GM12878 (cell line): ENCODE results near the gene IDI2. TPM values are rescaled to one million over a fixed set of nuclear protein-coding genes. Genes with fewer than 3 reads are reported as not detected.
A peak's percentile ranks its signal among the peaks of the same experiment; 100 is the strongest.

Experiments
- HDGF ChIP-seq: fragments of 450-650 bp; IDR thresholded peaks from 2 replicates; pipeline ENCODE4 v1.6.1; 2016; ENCODE audit warnings: antibody characterized with exemption
- IKZF2 ChIP-seq, 2 experiments: fragments of 450-650 bp; IDR thresholded peaks; 2 replicates each; pipeline ENCODE4 v1.6.1; 2017; ENCODE audit warnings: mild to moderate bottlenecking in 2 of 2, moderate library complexity in 2 of 2
- MAX ChIP-seq: IDR thresholded peaks from 2 replicates; pipeline ENCODE4 v1.6.1; 2012; ENCODE audit warnings: low read depth, low read length, improper control_type of control experiment
- NRF1 ChIP-seq: conservative IDR thresholded peaks from 2 replicates; pipeline ENCODE4 v1.6.1; 2011; ENCODE audit warnings: mild to moderate bottlenecking, low read depth, low read length, improper control_type of control experiment
- PKNOX1 ChIP-seq: fragments of 450-650 bp; IDR thresholded peaks from 2 replicates; pipeline ENCODE4 v1.6.1; 2016; ENCODE audit warnings: mild to moderate bottlenecking
- RELA ChIP-seq: fragments of 450-650 bp; IDR thresholded peaks from 2 replicates; pipeline ENCODE4 v1.8.0; 2014; ENCODE audit warnings: borderline replicate concordance; ENCODE audit not compliant: partially characterized antibody
- RFX5 ChIP-seq: IDR thresholded peaks from 2 replicates; pipeline ENCODE4 v1.6.1; 2011; ENCODE audit warnings: low read depth, low read length, improper control_type of control experiment
- SIN3A ChIP-seq: IDR thresholded peaks from 2 replicates; pipeline ENCODE4 v1.6.1; 2012; ENCODE audit warnings: low read depth, low read length, improper control_type of control experiment
- SKIL ChIP-seq: fragments of 450-650 bp; IDR thresholded peaks from 2 replicates; pipeline ENCODE4 v1.6.1; 2017; ENCODE audit warnings: mild to moderate bottlenecking, low read depth, inconsistent platforms; ENCODE audit not compliant: poor library complexity, severe bottlenecking
- SP1 ChIP-seq: IDR thresholded peaks from one replicate; pipeline ENCODE4 v1.6.1; 2011; ENCODE audit warnings: low read depth, low read length
- STAT1 ChIP-seq: fragments of 450-650 bp; conservative IDR thresholded peaks from 2 replicates; pipeline ENCODE4 v1.6.1; 2014; ENCODE audit warnings: antibody characterized with exemption, mild to moderate bottlenecking
- TCF3 ChIP-seq: IDR thresholded peaks from 2 replicates; pipeline ENCODE4 v1.6.1; 2012; ENCODE audit warnings: low read depth, mild to moderate bottlenecking, low read length, borderline replicate concordance; ENCODE audit not compliant: insufficient read depth
- WRNIP1 ChIP-seq: IDR thresholded peaks from 2 replicates; pipeline ENCODE4 v1.6.1; 2011; ENCODE audit warnings: low read depth, low read length, improper control_type of control experiment, borderline replicate concordance
- YY1 ChIP-seq: IDR thresholded peaks from 2 replicates; pipeline ENCODE4 v1.6.1; 2011; ENCODE audit warnings: low read depth, mild to moderate bottlenecking, low read length
- ZBED1 ChIP-seq: IDR thresholded peaks from 2 replicates; pipeline ENCODE4 v1.6.1; 2016; ENCODE audit warnings: borderline replicate concordance
- ZBTB33 ChIP-seq: fragments of 450-650 bp; IDR thresholded peaks from 2 replicates; pipeline ENCODE4 v1.6.1; 2017; ENCODE audit warnings: mild to moderate bottlenecking
- ZNF592 ChIP-seq: fragments of 450-650 bp; IDR thresholded peaks from 2 replicates; pipeline ENCODE4 v1.6.1; 2017; ENCODE audit warnings: mild to moderate bottlenecking, moderate library complexity
- ZSCAN29 ChIP-seq: fragments of 450-650 bp; IDR thresholded peaks from 2 replicates; pipeline ENCODE4 v1.6.1; 2017; ENCODE audit warnings: mild to moderate bottlenecking, moderate library complexity
- polyA plus RNA-seq, 11 experiments: library from polyadenylated mRNA; depleted of rRNA in 4 of 11; unstranded in 6 of 11; stranded (reverse) in 5 of 11; fragments of >200 nt; fragmentation: Nextera tagmentation in 4 of 11; fragmentation: Illumina TruSeq in 1 of 11; extraction: Ambion mirVana in 4 of 11; extraction: Trizol in 1 of 11; gene quantifications; 1 replicate in 1 of 11; 2 replicates in 10 of 11; pipeline versions ENCODE4 v1.2.1 to v1.2.3, GENCODE V29; 2011 to 2016; ENCODE audit warnings: inconsistent platforms in 2 of 11, missing spikeins in 2 of 11, low read depth in 1 of 11
- total RNA-seq, 4 experiments: library from RNA; depleted of rRNA in 3 of 4; stranded (reverse); fragments of >200 nt in 3 of 4; fragmentation: Illumina TruSeq in 1 of 4; extraction: Trizol in 1 of 4; gene quantifications; 2 replicates each; pipeline versions ENCODE4 v1.2.1 to v1.2.3, GENCODE V29; 2013 to 2021

Gene IDI2
- total and polyA plus RNA-seq, 10 of the 15 experiments (the other 5 are each of a cell fraction or from before 2014, with no cell fraction given) = 0.06 TPM; not detected in 9

GRCh38 chr10:1049425-1049958 lies 23.8 kb upstream of the IDI2 start (continued):
- TF ChIP-seq YY1 = no peak
- no peak for TF ChIP-seq RFX5
- 0 out of 2 replicates have a peak, but pooled peaks have one; percentile 34 for TF ChIP-seq ZBED1
- no peak for TF ChIP-seq SIN3A
- TF ChIP-seq ZNF592 = no peak
- no peak for TF ChIP-seq ZSCAN29
- no peak; a peak in 1 of 4 replicates for TF ChIP-seq IKZF2 (IDR thresholded peaks at IDR 0.05)
- TF ChIP-seq RELA = no peak
- no peak for TF ChIP-seq WRNIP1
- no peak for TF ChIP-seq STAT1
- peak; percentile 58 for TF ChIP-seq SKIL
- TF ChIP-seq ZBTB33 = no peak
- TF ChIP-seq HDGF = no peak
- no peak for TF ChIP-seq SP1
- no peak; the same call in 1 of the 2 replicates for TF ChIP-seq MAX
- TF ChIP-seq PKNOX1 = no peak; the same call in 1 of the 2 replicates
- no peak for TF ChIP-seq TCF3
- no peak for TF ChIP-seq NRF1
